HG03469 (cell line): Measurements from ENCODE around the gene PRSS56.

Experiments used
- ATAC-seq: cut with Tn5 transposase; IDR thresholded peaks from one replicate; pipeline ENCODE4 v1.9.1; 2021; ENCODE audit warnings: mild to moderate bottlenecking, moderate library complexity, moderate number of reproducible peaks; ENCODE audit not compliant: unreplicated experiment

The PRSS56 gene

GRCh38 chr2:232519581-232520438, at the start of gene PRSS56:
PRSS56 (plus strand) TSS chr2:232520388; CDS start chr2:232520599, 211 bp downstream.
- no peak for ATAC-seq

- no peak for ATAC-seq
Measured at GRCh38 chr2:232473467-232473890, 46.7 kb upstream of the PRSS56 start.

- no peak for ATAC-seq
Measured at GRCh38 chr2:232476045-232476444, 44.1 kb upstream of the PRSS56 start.

- no peak for ATAC-seq
Measured at GRCh38 chr2:232476791-232477190, 43.4 kb upstream of the PRSS56 start.

- ATAC-seq, result no peak
Measured at GRCh38 chr2:232477751-232478510, 42.3 kb upstream of the PRSS56 start.

GRCh38 chr2:232478571-232479340, 41.4 kb upstream of the PRSS56 start:
- no peak for ATAC-seq

- ATAC-seq, result no peak
Measured at GRCh38 chr2:232479341-232480200, 40.6 kb upstream of the PRSS56 start.

- ATAC-seq, result no peak
Measured at GRCh38 chr2:232480201-232481190, 39.7 kb upstream of the PRSS56 start.

GRCh38 chr2:232481322-232482140, 38.7 kb upstream of the PRSS56 start:
- no peak for ATAC-seq

GRCh38 chr2:232482301-232483238, 37.6 kb upstream of the PRSS56 start:
- no peak for ATAC-seq

- ATAC-seq, result no peak
Measured at GRCh38 chr2:232483311-232483922, 36.8 kb upstream of the PRSS56 start.

- ATAC-seq, result no peak
Measured at GRCh38 chr2:232483923-232484627, 36.1 kb upstream of the PRSS56 start.

GRCh38 chr2:232484628-232485347, 35.4 kb upstream of the PRSS56 start:
- ATAC-seq, result no peak

- ATAC-seq, result no peak
Measured at GRCh38 chr2:232485348-232485756, 34.8 kb upstream of the PRSS56 start.
